HG03565 (cell line): ENCODE results near the gene CCL3.
A peak's percentile ranks its signal among the peaks of the same experiment; 100 is the strongest.
"Not testable (repeated sequence)": the region's sequence is repeated elsewhere in the genome, so short reads cannot be mapped to it uniquely, and the experiment has no call there.

Source experiments
- ATAC-seq: cut with Tn5 transposase; IDR thresholded peaks from one replicate; pipeline ENCODE4 v1.9.1; 2021; ENCODE audit warnings: mild to moderate bottlenecking, moderate library complexity; ENCODE audit not compliant: unreplicated experiment

Gene CCL3

GRCh38 chr17:36088670-36089338 is 1.1 kb downstream of the CCL3 start:
- no peak for ATAC-seq

GRCh38 chr17:36087897-36088572 is 1.9 kb downstream of the CCL3 start:
- ATAC-seq, result not testable (repeated sequence)

GRCh38 chr17:36087471-36087870 is 2.5 kb downstream of the CCL3 start:
- not testable (repeated sequence) for ATAC-seq

- ATAC-seq, result no peak
Measured at GRCh38 chr17:36086791-36087190, 3.2 kb downstream of the CCL3 start.

DNA sequence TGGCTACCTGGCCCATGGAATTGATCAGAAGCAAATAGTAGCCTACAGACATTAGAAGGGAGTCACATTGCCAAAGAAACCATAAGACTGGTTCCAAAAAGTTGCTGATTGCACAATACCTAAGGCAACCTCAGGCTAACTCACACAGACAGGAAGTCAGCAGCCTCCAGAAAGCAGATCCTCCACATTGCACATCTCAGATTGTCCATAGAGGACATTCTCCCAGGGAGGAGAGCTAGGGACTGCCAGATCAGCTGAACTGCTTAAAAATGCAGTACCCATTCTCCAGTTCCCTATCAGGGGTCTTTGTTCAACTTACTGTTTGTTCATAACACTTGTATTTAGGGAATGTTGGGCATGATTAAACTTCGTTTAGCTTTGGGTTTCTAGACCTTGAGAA is 4.2 kb downstream of the CCL3 start:
- ATAC-seq, result no peak

DNA sequence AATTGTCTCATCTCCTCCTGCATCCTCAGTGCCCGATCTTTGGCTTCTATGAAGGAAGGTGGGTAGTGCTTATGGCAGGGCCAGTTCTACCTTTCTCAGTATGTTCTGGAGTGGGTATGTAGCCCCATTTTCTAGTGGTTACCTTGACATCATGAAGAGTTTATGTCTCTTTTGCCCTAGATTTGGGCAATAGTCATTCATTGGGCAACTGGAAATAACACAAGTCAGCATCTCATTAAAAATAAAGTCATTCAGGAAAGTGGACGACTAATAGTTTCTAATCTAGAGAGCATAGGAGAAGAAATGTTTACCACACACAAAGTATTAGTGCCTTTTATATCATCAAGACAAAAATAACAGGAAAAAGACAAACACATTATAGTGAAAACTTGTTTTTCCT is 6.3 kb downstream of the CCL3 start:
- not testable (repeated sequence) for ATAC-seq

DNA sequence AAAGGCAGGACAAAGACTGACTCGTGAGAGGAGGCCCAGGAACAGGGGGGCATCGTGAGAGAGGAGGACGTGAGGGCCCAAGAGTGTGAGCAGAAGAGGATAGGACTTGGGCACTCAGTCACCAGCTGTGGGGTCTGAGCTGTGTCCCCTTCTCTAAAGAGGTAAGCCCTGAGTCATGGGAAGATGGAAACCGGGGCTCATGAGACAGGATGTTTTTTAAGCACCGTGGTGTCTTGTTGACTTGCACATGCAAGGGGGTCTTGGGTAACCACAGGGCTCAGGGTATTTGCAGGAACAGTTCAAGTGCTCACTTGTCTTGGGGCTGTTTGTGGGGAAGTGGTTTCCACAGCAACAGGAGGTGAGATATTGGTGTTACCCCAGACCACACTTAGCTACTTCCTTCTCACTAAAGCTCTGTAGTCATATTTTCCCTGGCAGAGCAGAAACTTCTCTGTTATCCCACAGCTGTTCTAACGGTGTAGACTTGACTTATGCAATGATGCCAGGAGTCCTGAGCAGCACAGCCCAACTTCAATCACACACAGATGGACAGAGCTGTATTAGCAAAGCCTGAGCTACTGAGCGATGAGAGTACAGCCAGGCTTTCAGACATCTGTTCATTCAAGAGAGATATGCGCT is 7.3 kb downstream of the CCL3 start:
- ATAC-seq, result peak; percentile 61

- not testable (repeated sequence) for ATAC-seq
Measured at GRCh38 chr17:36081681-36082471, 8.1 kb downstream of the CCL3 start.

DNA sequence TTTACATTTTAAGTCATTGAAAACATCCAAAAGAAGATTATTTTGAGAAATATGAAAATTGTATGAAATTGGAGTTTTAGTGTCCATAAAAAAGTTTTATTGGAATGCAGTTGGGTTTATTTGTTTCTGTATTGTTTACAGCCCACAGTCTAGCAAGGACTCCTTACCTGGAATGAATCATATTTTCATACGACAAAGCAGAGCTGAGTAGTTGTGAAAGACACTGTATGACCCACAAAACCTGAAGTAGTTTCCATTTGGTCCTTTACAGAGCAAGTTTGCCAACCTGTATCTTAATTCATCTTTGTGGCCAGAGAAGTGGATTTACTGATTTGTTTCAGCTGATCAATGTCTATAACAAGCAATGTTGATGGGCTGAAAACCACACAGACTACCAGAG is 15.6 kb downstream of the CCL3 start:
- no peak for ATAC-seq

GRCh38 chr17:36072431-36073121 is 17.4 kb downstream of the CCL3 start:
- ATAC-seq, result peak; percentile 56

DNA sequence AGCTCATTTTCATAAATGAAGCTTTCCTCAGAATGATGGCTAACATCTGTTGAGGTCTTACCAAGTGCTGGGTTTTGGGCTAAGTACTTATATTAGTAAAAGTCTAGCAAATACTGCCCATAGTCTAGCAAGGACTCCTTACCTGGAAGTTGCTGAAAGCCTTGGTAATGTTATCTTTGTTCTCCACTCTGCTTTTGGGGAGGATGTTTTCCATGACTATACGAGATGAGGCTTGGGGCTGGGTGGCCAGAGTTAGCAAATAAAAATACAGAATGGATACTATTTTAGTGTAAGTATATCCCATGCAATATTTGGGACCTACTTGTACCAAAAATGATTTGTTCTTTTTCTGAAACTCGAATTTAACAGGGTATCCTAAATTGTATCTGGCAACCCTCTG is 18.2 kb downstream of the CCL3 start:
- ATAC-seq, result no peak

DNA sequence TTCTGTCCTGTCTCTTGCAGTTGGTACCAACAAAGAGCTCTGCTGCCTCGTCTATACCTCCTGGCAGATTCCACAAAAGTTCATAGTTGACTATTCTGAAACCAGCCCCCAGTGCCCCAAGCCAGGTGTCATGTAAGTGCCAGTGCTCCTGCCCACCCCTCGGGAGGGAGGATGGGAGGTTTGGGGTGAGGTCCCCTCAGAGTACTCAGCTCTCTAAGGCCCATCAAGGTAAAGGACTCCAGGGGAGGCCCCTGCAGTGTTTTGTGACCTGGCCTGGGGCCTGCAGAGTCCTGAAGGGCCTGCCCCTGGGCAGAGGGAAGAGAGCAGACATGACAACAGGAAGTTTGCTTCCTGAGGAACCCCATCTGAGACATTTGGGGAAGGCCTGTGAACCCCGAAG is 19.5 kb downstream of the CCL3 start:
- ATAC-seq, result no peak

GRCh38 chr17:36069136-36069535 is 20.8 kb downstream of the CCL3 start:
- no peak for ATAC-seq

DNA sequence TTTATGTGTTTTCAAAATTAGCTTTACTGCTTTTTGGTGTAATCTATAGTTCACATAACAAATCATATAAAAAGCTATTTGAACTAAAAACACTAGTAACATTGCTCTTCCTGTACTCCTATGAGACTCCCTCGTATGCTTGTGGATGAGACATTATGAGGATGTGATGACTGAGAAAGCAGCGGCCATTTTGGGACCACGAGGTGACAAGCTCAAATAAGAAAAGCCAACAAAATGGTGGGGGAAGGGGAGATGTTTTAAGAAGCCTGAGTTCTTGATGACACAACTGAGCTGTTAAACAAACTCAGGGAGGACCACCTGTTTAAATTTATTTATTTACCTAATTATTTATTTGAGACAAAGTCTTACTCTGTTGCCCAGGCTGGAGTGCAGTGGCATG is 21.4 kb downstream of the CCL3 start:
- no peak for ATAC-seq

- no peak for ATAC-seq
Measured at GRCh38 chr17:36066365-36066985, 23.5 kb downstream of the CCL3 start.

- ATAC-seq, result no peak
Measured at GRCh38 chr17:36063786-36064541, 26.0 kb downstream of the CCL3 start, which contains the start of gene CCL18. TSS of gene CCL18 (plus strand) at chr17:36064272. CDS start at chr17:36064343, 71 bp downstream.

DNA sequence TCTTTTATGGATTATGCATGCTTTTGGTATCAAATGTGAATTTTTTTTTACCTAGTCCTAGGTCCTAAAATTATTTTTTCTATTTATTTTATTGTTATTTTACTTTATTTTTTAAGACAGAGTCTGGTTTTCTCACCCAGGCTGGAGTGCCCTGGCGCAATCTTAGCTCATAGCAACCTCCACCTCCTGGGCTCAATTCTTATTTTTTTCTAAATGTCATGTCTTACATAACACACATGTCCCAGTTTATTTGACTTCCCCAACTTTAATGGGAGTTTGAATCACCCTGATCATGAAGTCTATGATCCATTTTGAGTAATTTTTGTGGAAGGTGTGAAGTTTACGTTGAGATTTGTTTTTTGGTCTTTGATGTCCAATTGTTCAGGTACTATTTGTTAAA is 29.1 kb downstream of the CCL3 start:
- no peak for ATAC-seq

DNA sequence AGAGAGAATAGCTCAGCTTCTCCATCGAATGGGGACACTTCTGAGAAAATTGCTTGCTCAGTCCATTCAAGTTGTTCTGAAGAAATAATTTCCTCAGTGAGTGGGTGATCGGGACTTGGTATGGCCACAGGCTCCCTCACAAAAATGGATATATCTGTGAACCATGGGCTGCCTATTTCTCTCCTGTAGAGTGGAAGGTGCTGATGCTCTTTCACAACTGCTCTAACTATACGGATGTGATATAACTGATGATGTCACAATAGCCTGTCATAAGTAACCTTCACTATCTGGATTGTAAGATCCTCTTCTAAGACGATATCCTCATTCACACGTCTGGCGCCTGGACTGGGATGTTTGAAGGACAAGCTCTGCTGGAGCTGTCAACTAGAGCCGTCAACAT is 30.5 kb downstream of the CCL3 start:
- ATAC-seq, result no peak

- no peak for ATAC-seq
Measured at GRCh38 chr17:36057911-36058310, 32.0 kb downstream of the CCL3 start.
